ENCODE measurements around the gene MSGN1.

The MSGN1 gene

DNA sequence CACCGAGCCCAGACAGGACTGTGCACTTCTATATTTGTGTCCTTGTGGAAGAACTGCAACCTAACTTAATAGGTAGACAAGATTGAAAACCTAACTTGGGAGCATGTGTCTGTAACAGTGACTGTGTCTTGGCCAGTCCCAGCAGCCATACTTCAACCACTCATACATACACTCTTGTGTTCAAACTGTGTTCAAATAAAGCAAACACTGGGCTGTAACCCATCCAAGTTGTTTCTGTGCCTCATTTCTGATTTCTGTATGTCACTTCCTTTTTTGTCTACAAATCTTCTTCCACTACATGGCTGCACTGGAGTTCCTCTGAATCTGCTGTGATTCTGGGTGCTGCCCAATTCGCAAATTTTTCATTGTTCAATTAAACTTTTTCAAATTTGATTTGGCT, 31.0 kb downstream of the MSGN1 start:
- DNase-seq, result no peak
- Mint-ChIP-seq H3K36me3 (no peaks in the 10 kb centered on the region), H3K9me3 (no peaks in the 10 kb centered on the region), H3K4me3 (no peak overlapping the region), H3K27me3 (peaks cover 22% of the 10 kb centered on the region), H3K27ac (no peak overlapping the region), H3K4me1 (no peaks in the 10 kb centered on the region)
- CTCF ChIA-PET, result no interaction called here

DNA sequence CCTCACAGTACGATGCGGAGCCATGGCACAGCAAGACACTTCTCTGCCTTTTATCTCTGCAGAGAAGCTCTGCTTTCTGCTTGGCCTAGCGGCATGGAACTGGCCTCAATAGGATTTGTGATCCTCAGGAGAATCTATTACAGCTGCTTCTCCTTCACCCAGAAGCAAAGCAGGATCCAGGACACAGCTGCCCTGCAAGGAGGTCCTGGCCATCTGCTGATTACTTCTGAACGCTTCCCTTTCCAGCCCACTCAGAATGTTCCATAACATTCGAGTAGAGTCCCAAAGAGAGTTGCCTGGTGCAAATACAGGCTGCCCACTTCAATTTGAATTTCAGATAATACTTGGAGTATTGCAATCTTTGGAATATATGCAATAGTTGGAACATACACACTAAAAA, 33.0 kb downstream of the MSGN1 start:
- CTCF ChIA-PET, result interaction anchor here (2.2 kb wide), 1 partner anchor 300 kb away, joined by 7 read pairs; no protein-coding TSS in a partner anchor
- Mint-ChIP-seq H3K9me3 (no peaks in the 10 kb centered on the region), H3K36me3 (no peaks in the 10 kb centered on the region), H3K4me3 (no peak overlapping the region), H3K27ac (no peak overlapping the region), H3K27me3 (peaks cover 12% of the 10 kb centered on the region), H3K4me1 (no peaks in the 10 kb centered on the region)
- no peak for DNase-seq

DNA sequence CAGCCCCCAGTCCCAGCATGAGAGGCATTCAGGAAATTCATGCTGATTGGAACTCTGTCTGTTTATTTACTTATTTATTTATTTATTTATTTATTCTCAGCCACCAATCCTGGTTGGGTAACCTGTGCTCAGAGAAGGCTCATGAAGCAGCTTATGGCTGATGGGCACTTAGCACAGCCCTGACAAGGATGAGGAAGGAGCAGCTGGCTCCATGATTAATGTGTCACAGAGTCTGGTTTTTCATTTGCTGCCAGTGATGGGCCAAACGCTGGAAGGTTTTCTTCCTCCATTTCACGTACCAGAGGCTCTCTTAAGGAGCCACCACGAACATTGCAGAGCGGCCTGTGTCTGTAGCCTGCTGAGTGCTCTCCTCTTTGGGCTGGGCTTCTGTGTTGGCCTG, 33.9 kb downstream of the MSGN1 start:
- Mint-ChIP-seq H3K9me3 (no peaks in the 10 kb centered on the region), H3K36me3 (no peaks in the 10 kb centered on the region), H3K4me1 (no peaks in the 10 kb centered on the region), H3K4me3 (no peak overlapping the region), H3K27me3 (peaks cover 11% of the 10 kb centered on the region), H3K27ac (no peak overlapping the region)
- DNase-seq, result no peak
- CTCF ChIA-PET, result interaction anchor here (0.6 to 2.2 kb wide), 4 partner anchors 71 to 907 kb away, joined by 3 to 7 read pairs (median 4); no protein-coding TSS in a partner anchor

DNA sequence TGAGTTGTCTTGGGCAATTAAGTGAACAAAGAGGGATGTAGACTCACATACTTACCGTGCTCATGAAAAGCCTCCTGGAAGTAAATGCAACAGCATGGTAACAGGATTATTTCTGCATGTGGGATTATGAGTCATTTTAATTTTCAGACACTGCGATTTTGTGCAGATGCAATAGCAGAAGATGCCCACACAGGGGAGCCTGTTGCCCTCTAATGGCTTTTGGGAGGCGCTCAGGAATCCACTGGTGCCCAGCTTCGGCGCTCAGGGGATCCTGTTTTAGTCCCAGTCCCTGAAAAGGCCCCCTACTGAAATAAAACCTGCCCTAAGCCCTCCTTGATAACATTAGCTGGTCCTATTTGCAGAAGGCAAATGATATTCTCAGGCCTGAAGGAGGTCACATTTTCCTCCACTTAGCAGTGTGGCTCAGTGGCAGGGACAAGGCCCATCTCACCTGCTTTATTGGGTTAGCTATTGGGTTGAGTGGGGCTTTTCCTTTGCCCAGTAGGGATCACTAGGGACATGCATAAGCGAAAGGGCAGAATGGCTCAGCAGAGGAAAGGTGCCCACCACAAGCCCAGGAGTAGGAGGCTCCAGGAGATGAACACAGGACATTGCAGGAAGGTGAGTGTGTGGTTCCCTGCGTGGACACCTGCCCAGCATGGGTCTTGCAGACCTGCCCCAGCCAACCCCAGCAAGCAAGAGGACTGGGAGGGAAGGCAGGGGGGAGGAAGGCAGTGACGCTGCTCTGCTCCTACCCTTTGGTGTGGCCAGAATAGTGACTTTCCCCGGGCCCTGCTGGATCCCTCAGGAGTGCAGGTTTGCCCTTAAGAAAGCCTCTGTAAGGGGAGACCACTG, 35.7 kb downstream of the MSGN1 start:
- peak; percentile 50 for DNase-seq
- Mint-ChIP-seq H3K4me3 (no peak overlapping the region), H3K36me3 (no peaks in the 10 kb centered on the region), H3K4me1 (no peaks in the 10 kb centered on the region), H3K27ac (no peak overlapping the region), H3K27me3 (peaks cover 11% of the 10 kb centered on the region), H3K9me3 (no peaks in the 10 kb centered on the region)
- CTCF ChIA-PET, result interaction anchor here (0.6 kb wide), 1 partner anchor 329 kb away, joined by 3 read pairs; no protein-coding TSS in a partner anchor

DNA sequence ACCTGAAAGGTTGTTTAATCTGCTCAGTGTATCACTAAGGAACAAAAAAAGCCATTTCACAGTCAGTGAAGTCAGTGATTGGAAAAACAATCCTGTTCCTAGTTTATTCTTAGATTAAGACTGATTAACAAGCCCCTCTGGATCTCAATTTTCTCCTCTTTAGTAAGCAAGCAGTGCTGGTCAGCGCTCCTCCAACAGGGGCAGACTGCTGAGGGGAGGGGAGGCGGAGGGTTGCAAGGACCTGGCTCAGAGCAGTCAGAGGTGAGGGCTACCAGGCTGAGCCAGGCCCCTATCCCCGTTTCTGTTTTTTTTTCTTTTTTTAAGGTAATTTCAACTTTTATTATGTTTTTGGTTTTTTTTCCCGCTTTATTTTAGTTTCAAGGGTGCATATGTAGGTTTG, 37.5 kb downstream of the MSGN1 start:
- Mint-ChIP-seq H3K9me3 (no peaks in the 10 kb centered on the region), H3K36me3 (no peaks in the 10 kb centered on the region), H3K27ac (no peak overlapping the region), H3K4me1 (no peaks in the 10 kb centered on the region), H3K27me3 (peaks cover 21% of the 10 kb centered on the region), H3K4me3 (no peak overlapping the region)
- CTCF ChIA-PET, result no interaction called here
- no peak for DNase-seq

DNA sequence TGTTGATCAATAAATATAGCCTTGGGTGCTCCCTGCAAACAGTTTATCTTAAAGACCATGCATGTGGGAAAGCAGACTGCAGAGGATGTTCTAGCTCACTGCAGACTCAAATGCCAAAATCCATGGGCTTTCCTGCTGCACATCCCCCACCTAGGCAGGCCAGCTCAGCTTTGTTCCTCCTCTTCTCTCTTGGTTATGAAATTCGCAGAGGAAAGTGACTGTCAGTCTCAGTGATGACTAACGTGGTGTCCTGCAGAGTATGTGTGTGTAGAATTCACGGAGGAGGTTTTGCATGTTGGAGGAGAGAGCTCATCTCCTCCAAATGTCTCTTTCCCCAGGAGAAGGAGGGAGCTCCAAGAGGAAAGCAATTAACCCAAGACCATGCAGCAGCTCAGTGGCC, 40.8 kb downstream of the MSGN1 start:
- Mint-ChIP-seq H3K36me3 (no peaks in the 10 kb centered on the region), H3K4me1 (no peaks in the 10 kb centered on the region), H3K27ac (no peak overlapping the region), H3K27me3 (peaks cover 27% of the 10 kb centered on the region), H3K9me3 (no peaks in the 10 kb centered on the region), H3K4me3 (no peak overlapping the region)
- DNase-seq, result no peak
- CTCF ChIA-PET, result no interaction called here

DNA sequence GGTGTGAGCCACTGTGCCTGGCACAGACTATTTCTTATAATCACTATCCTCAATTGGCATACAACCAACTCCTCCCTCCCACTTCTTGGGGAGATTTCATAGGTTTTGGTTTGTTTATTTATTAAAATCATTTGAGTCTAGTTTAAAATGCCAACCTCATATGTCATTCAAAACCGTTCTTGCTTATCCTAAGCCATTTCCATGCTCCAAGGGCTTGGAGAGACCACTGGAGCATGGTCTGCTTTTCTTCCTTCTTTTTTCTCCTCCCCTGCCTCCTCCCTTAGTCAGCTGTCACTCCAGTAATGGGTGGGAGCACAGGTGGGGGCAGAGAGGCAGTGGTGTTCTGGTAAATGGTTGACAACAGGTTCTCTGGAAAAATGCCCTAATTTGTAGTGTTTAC, 41.8 kb downstream of the MSGN1 start:
- CTCF ChIA-PET, result no interaction called here
- no peak for DNase-seq
- H3K4me1 Mint-ChIP-seq, result no peaks in the 10 kb centered on the region
- no peak overlapping the region for H3K27ac Mint-ChIP-seq
- peaks cover 23% of the 10 kb centered on the region for H3K27me3 Mint-ChIP-seq
- no peak overlapping the region for H3K4me3 Mint-ChIP-seq
- H3K36me3 Mint-ChIP-seq, result no peaks in the 10 kb centered on the region
- H3K9me3 Mint-ChIP-seq, result no peaks in the 10 kb centered on the region

DNA sequence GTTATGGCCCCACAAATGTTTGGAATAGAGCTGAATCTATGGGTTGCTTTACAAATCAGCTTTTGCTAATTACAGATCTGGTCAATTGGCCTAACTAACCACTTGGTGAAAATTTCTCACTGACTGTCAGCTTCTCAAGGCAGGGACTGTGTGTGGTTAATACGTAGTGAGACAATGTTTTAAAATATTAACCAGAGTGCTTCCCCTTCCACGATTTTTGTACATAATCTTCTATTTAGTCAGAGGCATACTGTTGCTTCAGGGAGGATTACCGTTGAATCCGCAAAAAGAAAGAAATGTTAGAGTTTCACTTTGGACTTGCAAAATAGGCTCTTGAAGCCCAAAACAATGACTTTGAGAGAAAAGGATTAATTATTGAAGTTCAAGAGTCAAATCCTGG, 47.3 kb downstream of the MSGN1 start:
- H3K27me3 Mint-ChIP-seq, result peaks cover 9% of the 10 kb centered on the region
- no peak overlapping the region for H3K27ac Mint-ChIP-seq
- no peaks in the 10 kb centered on the region for H3K9me3 Mint-ChIP-seq
- no peaks in the 10 kb centered on the region for H3K4me1 Mint-ChIP-seq
- CTCF ChIA-PET, result no interaction called here
- no peak overlapping the region for H3K4me3 Mint-ChIP-seq
- no peaks in the 10 kb centered on the region for H3K36me3 Mint-ChIP-seq
- no peak for DNase-seq

DNA sequence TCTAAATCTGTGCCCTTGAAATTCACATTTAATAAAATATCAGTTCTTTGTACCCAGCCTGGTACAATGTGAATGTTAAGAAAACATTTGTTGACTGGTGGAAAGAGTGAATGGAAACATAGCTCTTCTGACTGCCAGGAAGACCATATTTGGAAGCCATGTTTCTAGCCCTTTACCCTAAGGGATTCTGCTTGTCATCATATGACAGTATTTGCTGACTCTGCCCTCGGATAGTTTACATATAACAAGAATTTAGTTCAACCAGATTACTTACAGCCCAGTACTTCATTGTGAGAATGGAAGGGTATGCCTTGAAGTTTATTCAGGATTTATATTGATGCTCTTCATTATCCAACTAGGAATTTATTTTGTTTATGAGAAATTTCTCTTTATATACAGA, 48.4 kb downstream of the MSGN1 start:
- no peaks in the 10 kb centered on the region for H3K36me3 Mint-ChIP-seq
- CTCF ChIA-PET, result no interaction called here
- no peak for DNase-seq
- H3K27ac Mint-ChIP-seq, result no peak overlapping the region
- no peaks in the 10 kb centered on the region for H3K4me1 Mint-ChIP-seq
- no peaks in the 10 kb centered on the region for H3K9me3 Mint-ChIP-seq
- H3K27me3 Mint-ChIP-seq, result peaks cover 12% of the 10 kb centered on the region
- no peak overlapping the region for H3K4me3 Mint-ChIP-seq

DNA sequence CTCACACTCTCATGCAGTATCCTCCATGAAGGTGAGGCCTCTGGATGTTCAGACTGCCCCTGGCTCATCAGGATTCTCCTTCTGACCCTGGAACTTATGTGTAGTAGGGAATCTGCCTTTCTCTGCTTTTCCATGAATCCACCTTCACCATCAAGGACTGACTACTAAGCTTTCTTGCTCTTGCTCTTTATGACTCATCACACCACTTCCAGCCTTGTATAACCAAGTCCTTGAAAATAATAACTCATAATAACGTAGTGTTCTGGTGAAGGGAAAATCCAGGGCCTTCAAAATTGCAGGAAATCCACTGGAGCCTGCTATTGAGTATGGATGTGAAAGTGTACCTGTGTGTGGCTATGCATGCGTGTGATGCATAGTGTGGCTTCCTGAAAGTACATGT, 50.9 kb downstream of the MSGN1 start:
- CTCF ChIA-PET, result interaction anchor here (1.1 kb wide), 1 partner anchor 10 kb away, joined by 3 read pairs; no protein-coding TSS in a partner anchor
- no peaks in the 10 kb centered on the region for H3K9me3 Mint-ChIP-seq
- DNase-seq, result no peak
- H3K36me3 Mint-ChIP-seq, result no peaks in the 10 kb centered on the region
- no peak overlapping the region for H3K4me3 Mint-ChIP-seq
- no peak overlapping the region for H3K27ac Mint-ChIP-seq
- H3K27me3 Mint-ChIP-seq, result peaks cover 4% of the 10 kb centered on the region
- H3K4me1 Mint-ChIP-seq, result no peaks in the 10 kb centered on the region
